ENCODE data around the gene GRIK1. TPM values are rescaled to one million over a fixed set of nuclear protein-coding genes. Genes with fewer than 3 reads are reported as not detected.

The GRIK1 gene
- total RNA-seq, 1 experiment from 2014 or later, result not detected

Other genes with a start within 250 kb of the GRIK1 start
- gene CLDN17, start 226.8 kb upstream of the GRIK1 start, total RNA-seq (2014; rRNA removed; shearing (Covaris generic)), result not detected in 2 replicates